ENCODE results near the gene DPYSL3. TPM values are rescaled to one million over a fixed set of nuclear protein-coding genes. Genes with fewer than 3 reads are reported as not detected.

The DPYSL3 gene
- total and polyA plus RNA-seq, 2 donors (not counting 3 experiments of a cell fraction or from before 2014, with no cell fraction given) = 80.3 to 146 TPM

GRCh38 chr5:147482706-147483180, 27.1 kb downstream of the DPYSL3 start:
- Histone ChIP-seq H3K27me3 (ENCODE audit: control insufficient read depth in 2 of 2, insufficient read depth in 2 of 2, low read length in 2 of 2) (no peaks in the 10 kb centered on the region), H3K79me2 (ENCODE audit: control insufficient read depth, insufficient read depth, low read length) (peaks cover 51% of the 10 kb centered on the region), H3K4me2 (ENCODE audit: insufficient read depth, low read length) (peak overlapping the region; percentile 63), H3K9ac (replicated peaks; ENCODE audit: extremely low read depth, insufficient read depth, low read length) (peak overlapping the region; percentile 83), H3K36me3 (ENCODE audit: control insufficient read depth in 2 of 2, extremely low read depth in 1 of 2, insufficient read depth in 2 of 2, low read length in 2 of 2) (no peaks in the 10 kb centered on the region), H3K9me3 (replicated peaks; ENCODE audit: control insufficient read depth, insufficient read depth, low read length) (no peaks in the 10 kb centered on the region), H3K4me3 (replicated peaks in 1 of 3; ENCODE audit: insufficient read depth in 1 of 3, low read depth in 1 of 3, low read length in 3 of 3) (no peak overlapping the region), H3K27ac (ENCODE audit: insufficient read depth, low read depth, low read length) (peak overlapping the region; percentile 98), H2AFZ (ENCODE audit: low read depth, low read length) (no peak overlapping the region), H3K4me1 (ENCODE audit: control insufficient read depth, extremely low read depth, insufficient read depth, low read length) (peaks cover 78% of the 10 kb centered on the region), H4K20me1 (replicated peaks; ENCODE audit: control insufficient read depth, extremely low read depth, insufficient read depth, low read length) (no peaks in the 10 kb centered on the region), H3K9me1 (replicated peaks; ENCODE audit: control insufficient read depth, extremely low read depth, insufficient read depth, low read length) (no peaks in the 10 kb centered on the region)
- FAIRE-seq (no peak), DNase-seq (ENCODE audit: low read depth, low spot score) (peak; percentile 61)
- intact Hi-C loops (cut with micrococcal nuclease) = loop anchor here (10.0 kb wide), 1 partner anchor 902 kb away; the partner anchor contains the start of gene FBXO38
- no peak for TF ChIP-seq POLR2AphosphoS5 (IDR thresholded peaks at IDR 0.05; ENCODE audit: insufficient read depth, low read depth, low read length)
- no peak for TF ChIP-seq GATA2 (IDR thresholded peaks at IDR 0.05; ENCODE audit: insufficient read depth, insufficient read length, low read depth, low read length)
- no peak for TF ChIP-seq FOS (IDR thresholded peaks at IDR 0.05; ENCODE audit: borderline replicate concordance, insufficient read depth, low read length)
- TF ChIP-seq CTCF (IDR thresholded peaks at IDR 0.05; ENCODE audit: extremely low read depth in 1 of 2, insufficient read depth in 1 of 2, low read depth in 1 of 2, low read length in 2 of 2) = no peak
- no peak for TF ChIP-seq EZH2 (IDR thresholded peaks at IDR 0.05; ENCODE audit: borderline replicate concordance, low read depth, low read length, severe bottlenecking)
- ChIA-PET CTCF (interaction anchor here (1.0 to 4.6 kb wide), 11 partner anchors 9 to 294 kb away, joined by 3 to 23 read pairs (median 10); partner anchors contain the start of gene DPYSL3), POLR2A (interaction anchor here (0.9 kb wide), 1 partner anchor 11 kb away, joined by 3 read pairs; no protein-coding TSS in a partner anchor)
- dilution Hi-C loops (cut with MboI; ENCODE audit: extremely low pct_ligation_motif_present, low sequenced_read_pairs) = no loop called here
- no TSS peak for BruUV-seq (replicated peaks)
